GM18858 (cell line): Measurements from ENCODE around the gene SPATA46.
"Not testable (repeated sequence)": the region's sequence is repeated elsewhere in the genome, so short reads cannot be mapped to it uniquely, and the experiment has no call there.

ENCODE experiments used
- ATAC-seq: cut with Tn5 transposase; IDR thresholded peaks from one replicate; pipeline ENCODE4 v1.9.1; 2021; ENCODE audit not compliant: unreplicated experiment

Gene SPATA46

GRCh38 chr1:162359523-162360236 lies 17.0 kb downstream of the SPATA46 start:
- ATAC-seq: no peak

- ATAC-seq: no peak
Observed at GRCh38 chr1:162358928-162359327, 17.7 kb downstream of the SPATA46 start.

GRCh38 chr1:162357681-162358266 lies 18.9 kb downstream of the SPATA46 start:
- no peak for ATAC-seq

GRCh38 chr1:162353702-162354101 lies 23.0 kb downstream of the SPATA46 start:
- ATAC-seq: no peak

GRCh38 chr1:162353078-162353477 lies 23.6 kb downstream of the SPATA46 start:
- no peak for ATAC-seq

- ATAC-seq: not testable (repeated sequence)
Observed at GRCh38 chr1:162351874-162352273, 24.8 kb downstream of the SPATA46 start.

GRCh38 chr1:162351246-162351842 lies 25.3 kb downstream of the SPATA46 start:
- ATAC-seq: no peak

- ATAC-seq: no peak
Observed at GRCh38 chr1:162349635-162350330, 26.9 kb downstream of the SPATA46 start.

GRCh38 chr1:162347281-162347680 lies 29.4 kb downstream of the SPATA46 start:
- ATAC-seq: no peak

GRCh38 chr1:162343470-162343869 lies 33.2 kb downstream of the SPATA46 start:
- ATAC-seq: no peak

GRCh38 chr1:162342452-162342983 lies 34.1 kb downstream of the SPATA46 start:
- ATAC-seq: no peak

- ATAC-seq: no peak
Observed at GRCh38 chr1:162336621-162337285, 39.9 kb downstream of the SPATA46 start.

GRCh38 chr1:162335126-162335525 lies 41.5 kb downstream of the SPATA46 start:
- ATAC-seq: no peak

GRCh38 chr1:162333991-162334390 lies 42.7 kb downstream of the SPATA46 start:
- ATAC-seq: no peak

GRCh38 chr1:162329826-162330225 lies 46.8 kb downstream of the SPATA46 start:
- ATAC-seq: no peak

- no peak for ATAC-seq
Observed at GRCh38 chr1:162328512-162328911, 48.1 kb downstream of the SPATA46 start.

GRCh38 chr1:162327788-162328165 lies 48.9 kb downstream of the SPATA46 start:
- ATAC-seq: no peak

GRCh38 chr1:162327144-162327787 lies 49.4 kb downstream of the SPATA46 start:
- no peak for ATAC-seq

GRCh38 chr1:162326559-162326958 lies 50.1 kb downstream of the SPATA46 start:
- no peak for ATAC-seq

GRCh38 chr1:162324396-162324795 lies 52.3 kb downstream of the SPATA46 start:
- ATAC-seq: no peak
